ENCODE measurements around the gene HOXA9.

DNA sequence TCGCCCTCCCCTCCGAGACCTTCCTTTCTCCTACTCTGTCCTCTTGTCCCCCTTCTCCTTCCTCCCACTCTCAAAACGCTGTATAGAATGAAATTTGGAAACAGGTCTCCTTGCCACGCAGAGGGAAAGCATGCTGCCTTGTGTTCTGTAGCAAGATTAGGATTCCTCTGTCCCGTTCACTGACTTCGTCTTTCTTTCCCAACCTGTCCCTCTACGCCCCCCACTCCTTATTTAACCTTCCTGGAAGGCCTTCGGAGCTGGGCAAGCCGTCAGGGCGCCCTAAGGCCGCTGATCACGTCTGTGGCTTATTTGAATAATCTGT, 1.3 kb downstream of the HOXA9 start:
- TF ChIP-seq CEBPB (IDR thresholded peaks at IDR 0.05) (no peak), RCOR1 (IDR thresholded peaks at IDR 0.05; ENCODE audit: low read depth, low read length) (no peak), CBX2 (IDR thresholded peaks at IDR 0.05; ENCODE audit: borderline replicate concordance, low read depth) (no peak), NFE2L2 (conservative IDR thresholded peaks at IDR 0.05; ENCODE audit: low read length) (no peak)

Data from A549 (cell line).